Measurements from ENCODE around the gene DNAI7. TPM values are rescaled to one million over a fixed set of nuclear protein-coding genes. Genes with fewer than 3 reads are reported as not detected.
A peak's percentile ranks its signal among the peaks of the same experiment; 100 is the strongest.

Gene DNAI7
- polyA plus RNA-seq, 1 of the 3 experiments (the other 2 are of a cell fraction), result 0.30 TPM

GRCh38 chr12:25121916-25122315 lies 73.0 kb downstream of the DNAI7 start:
- Histone ChIP-seq H3K27me3 (ENCODE audit: insufficient read depth) (no peaks in the 10 kb centered on the region), H2AFZ (ENCODE audit: low read depth) (peak overlapping the region; percentile 56; the same call in 1 of the 2 replicates), H3K36me3 (replicated peaks in 1 of 2; ENCODE audit: control insufficient read depth in 1 of 2, insufficient read depth in 2 of 2, low read length in 1 of 2) (no peaks in the 10 kb centered on the region), H3K27ac (ENCODE audit: low read depth in 2 of 2, low read length in 1 of 2) (no peak overlapping the region), H3F3A (replicated peaks; ENCODE audit: insufficient read depth) (peaks cover 10% of the 10 kb centered on the region), H3K9ac (no peak overlapping the region), H3K4me3 (ENCODE audit: low read depth in 2 of 2, low read length in 1 of 2) (no peak overlapping the region), H3K79me2 (ENCODE audit: insufficient read depth) (no peaks in the 10 kb centered on the region), H3K9me3 (no peaks in the 10 kb centered on the region), H3K4me1 (ENCODE audit: control insufficient read depth in 1 of 2, insufficient read depth in 2 of 2, low read depth in 1 of 2, low read length in 1 of 2) (0 out of 4 replicates have a peak, but pooled peaks cover 0 to 6% of the 10 kb centered on the region in 2 experiments), H3K4me2 (no peak overlapping the region), H3K9me2 (no peaks in the 10 kb centered on the region), H4K20me1 (ENCODE audit: insufficient read depth) (no peaks in the 10 kb centered on the region)
- ChIA-PET POLR2A (no interaction called here), CTCF (interaction anchor here (1.9 kb wide), 1 partner anchor 130 kb away, joined by 9 read pairs; no protein-coding TSS in a partner anchor)
- TF ChIP-seq TCF12 (IDR thresholded peaks at IDR 0.05) (peak; percentile 19; the same call in 1 of the 2 replicates), RCOR1 (IDR thresholded peaks at IDR 0.05; ENCODE audit: low read length) (no peak)
- no peak for DNase-seq
- 67% methylated on average over 3 of the region's 3 CpGs for WGBS (ENCODE audit: low lambda C conversion rate)

DNA sequence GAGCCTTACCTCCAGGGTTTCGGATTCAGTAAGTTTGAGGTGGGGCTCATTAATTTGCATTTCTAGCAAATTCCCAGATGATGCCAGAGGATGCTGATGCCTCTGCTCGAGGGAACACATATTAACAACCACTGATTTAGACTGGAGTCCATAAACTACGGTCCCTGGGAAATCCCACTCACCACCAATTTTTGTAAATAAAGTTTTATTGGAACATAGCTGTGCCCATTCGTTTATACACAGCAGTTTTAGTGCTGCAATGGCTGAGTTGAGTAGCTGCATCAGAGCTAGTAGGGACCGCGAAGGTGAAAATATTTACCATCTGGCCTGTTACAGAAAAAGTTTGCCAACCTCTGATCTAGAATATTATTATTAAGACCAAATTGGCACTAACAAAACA lies 73.8 kb downstream of the DNAI7 start:
- H3K79me2 ChIP-seq (ENCODE audit: insufficient read depth), result no peaks in the 10 kb centered on the region
- H3K4me3 ChIP-seq (ENCODE audit: low read depth in 2 of 2, low read length in 1 of 2), result no peak overlapping the region
- ChIA-PET POLR2A (no interaction called here), CTCF (interaction anchor here (0.6 to 1.9 kb wide), 2 partner anchors 9 to 129 kb away, joined by 3 to 9 read pairs; no protein-coding TSS in a partner anchor)
- H3F3A ChIP-seq (replicated peaks; ENCODE audit: insufficient read depth), result peaks cover 10% of the 10 kb centered on the region
- no peak overlapping the region for H3K9ac ChIP-seq
- H3K9me3 ChIP-seq, result no peaks in the 10 kb centered on the region
- DNase-seq, result no peak
- TF ChIP-seq TAF1 (IDR thresholded peaks at IDR 0.05; ENCODE audit: borderline replicate concordance, low read depth, low read length) (no peak), RXRA (IDR thresholded peaks at IDR 0.05; ENCODE audit: borderline replicate concordance, low read depth) (no peak), EZH2phosphoT487 (IDR thresholded peaks at IDR 0.05; ENCODE audit: borderline replicate concordance, low read depth) (no peak), TEAD4 (IDR thresholded peaks at IDR 0.05; ENCODE audit: borderline replicate concordance, insufficient read depth) (no peak), RFX5 (IDR thresholded peaks at IDR 0.05; ENCODE audit: low read length) (no peak), FOXJ3 (CRISPR knock-in tag; IDR thresholded peaks at IDR 0.05) (no peak), NFIC (IDR thresholded peaks at IDR 0.05; ENCODE audit: borderline replicate concordance) (no peak)
- TF ChIP-seq, protein P1, sequence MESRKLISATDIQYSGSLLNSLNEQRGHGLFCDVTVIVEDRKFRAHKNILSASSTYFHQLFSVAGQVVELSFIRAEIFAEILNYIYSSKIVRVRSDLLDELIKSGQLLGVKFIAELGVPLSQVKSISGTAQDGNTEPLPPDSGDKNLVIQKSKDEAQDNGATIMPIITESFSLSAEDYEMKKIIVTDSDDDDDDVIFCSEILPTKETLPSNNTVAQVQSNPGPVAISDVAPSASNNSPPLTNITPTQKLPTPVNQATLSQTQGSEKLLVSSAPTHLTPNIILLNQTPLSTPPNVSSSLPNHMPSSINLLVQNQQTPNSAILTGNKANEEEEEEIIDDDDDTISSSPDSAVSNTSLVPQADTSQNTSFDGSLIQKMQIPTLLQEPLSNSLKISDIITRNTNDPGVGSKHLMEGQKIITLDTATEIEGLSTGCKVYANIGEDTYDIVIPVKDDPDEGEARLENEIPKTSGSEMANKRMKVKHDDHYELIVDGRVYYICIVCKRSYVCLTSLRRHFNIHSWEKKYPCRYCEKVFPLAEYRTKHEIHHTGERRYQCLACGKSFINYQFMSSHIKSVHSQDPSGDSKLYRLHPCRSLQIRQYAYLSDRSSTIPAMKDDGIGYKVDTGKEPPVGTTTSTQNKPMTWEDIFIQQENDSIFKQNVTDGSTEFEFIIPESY (IDR thresholded peaks at IDR 0.05; ENCODE audit: borderline replicate concordance, low read depth), result no peak
- TF ChIP-seq, protein P2, sequence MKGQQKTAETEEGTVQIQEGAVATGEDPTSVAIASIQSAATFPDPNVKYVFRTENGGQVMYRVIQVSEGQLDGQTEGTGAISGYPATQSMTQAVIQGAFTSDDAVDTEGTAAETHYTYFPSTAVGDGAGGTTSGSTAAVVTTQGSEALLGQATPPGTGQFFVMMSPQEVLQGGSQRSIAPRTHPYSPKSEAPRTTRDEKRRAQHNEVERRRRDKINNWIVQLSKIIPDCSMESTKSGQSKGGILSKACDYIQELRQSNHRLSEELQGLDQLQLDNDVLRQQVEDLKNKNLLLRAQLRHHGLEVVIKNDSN (IDR thresholded peaks at IDR 0.05; ENCODE audit: borderline replicate concordance, low read depth), result no peak
- H3K4me2 ChIP-seq, result no peak overlapping the region
- no peak overlapping the region for H2AFZ ChIP-seq (ENCODE audit: low read depth)
- H3K9me2 ChIP-seq, result no peaks in the 10 kb centered on the region
- WGBS (ENCODE audit: low lambda C conversion rate), result 77% methylated on average over 6 of the region's 6 CpGs
- no peaks in the 10 kb centered on the region for H3K27me3 ChIP-seq (ENCODE audit: insufficient read depth)
- no peaks in the 10 kb centered on the region for H4K20me1 ChIP-seq (ENCODE audit: insufficient read depth)
- H3K4me1 ChIP-seq (ENCODE audit: control insufficient read depth in 1 of 2, insufficient read depth in 2 of 2, low read depth in 1 of 2, low read length in 1 of 2), result 0 out of 4 replicates have a peak, but pooled peaks cover 0 to 6% of the 10 kb centered on the region in 2 experiments
- H3K27ac ChIP-seq (ENCODE audit: low read depth in 2 of 2, low read length in 1 of 2), result no peak overlapping the region
- H3K36me3 ChIP-seq (replicated peaks in 1 of 2; ENCODE audit: control insufficient read depth in 1 of 2, insufficient read depth in 2 of 2, low read length in 1 of 2), result no peaks in the 10 kb centered on the region

All from SK-N-SH (cell line).